RWPE1 (cell line): ENCODE measurements around the gene MXRA8.
A peak's percentile ranks its signal among the peaks of the same experiment; 100 is the strongest.

Source experiments
- CTCF ChIA-PET: fragments of 350-600 bp; sonication (Branson Sonifier 250); formaldehyde crosslinking; extraction: SDS; loops from one replicate; lab custom pipeline; 2021; lab: Yijun Ruan, JAX
- POLR2A ChIA-PET: fragments of 400-600 bp; formaldehyde crosslinking; extraction: SDS; loops from one replicate; lab custom pipeline; 2020; ENCODE audit warnings: antibody characterized with exemption; ENCODE audit not compliant: low non-redundant PET; lab: Yijun Ruan, JAX
- DNase-seq: peaks from one replicate; pipeline ENCODE4 v3.0.0; 2012; ENCODE audit warnings: low spot score
- H3K27ac ChIP-seq: fragments of 450-650 bp; 2 replicates; pipeline ENCODE4 v1.5.1; 2017
- TF ChIP-seq, protein P1 (sequence below): fragments of 450-650 bp; conservative IDR thresholded peaks from 2 replicates; pipeline ENCODE4 v1.5.1; 2017; ENCODE audit warnings: low read depth, mild to moderate bottlenecking

The MXRA8 gene

DNA sequence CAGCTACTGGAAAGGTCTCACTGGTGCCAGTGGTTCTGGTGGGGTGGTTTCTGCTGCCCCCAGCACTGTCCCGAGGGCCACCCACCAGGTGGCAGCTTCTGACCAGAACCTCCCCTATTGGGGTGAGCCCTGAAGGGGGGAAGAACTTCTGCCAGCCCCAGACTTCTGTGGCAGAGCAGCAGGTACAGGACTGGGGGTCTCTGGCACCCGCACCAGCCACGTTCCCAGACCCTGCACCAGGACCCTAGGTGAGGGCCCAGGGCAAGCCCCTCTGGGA, 48.3 kb downstream of the MXRA8 start:
- TF ChIP-seq, protein P1, sequence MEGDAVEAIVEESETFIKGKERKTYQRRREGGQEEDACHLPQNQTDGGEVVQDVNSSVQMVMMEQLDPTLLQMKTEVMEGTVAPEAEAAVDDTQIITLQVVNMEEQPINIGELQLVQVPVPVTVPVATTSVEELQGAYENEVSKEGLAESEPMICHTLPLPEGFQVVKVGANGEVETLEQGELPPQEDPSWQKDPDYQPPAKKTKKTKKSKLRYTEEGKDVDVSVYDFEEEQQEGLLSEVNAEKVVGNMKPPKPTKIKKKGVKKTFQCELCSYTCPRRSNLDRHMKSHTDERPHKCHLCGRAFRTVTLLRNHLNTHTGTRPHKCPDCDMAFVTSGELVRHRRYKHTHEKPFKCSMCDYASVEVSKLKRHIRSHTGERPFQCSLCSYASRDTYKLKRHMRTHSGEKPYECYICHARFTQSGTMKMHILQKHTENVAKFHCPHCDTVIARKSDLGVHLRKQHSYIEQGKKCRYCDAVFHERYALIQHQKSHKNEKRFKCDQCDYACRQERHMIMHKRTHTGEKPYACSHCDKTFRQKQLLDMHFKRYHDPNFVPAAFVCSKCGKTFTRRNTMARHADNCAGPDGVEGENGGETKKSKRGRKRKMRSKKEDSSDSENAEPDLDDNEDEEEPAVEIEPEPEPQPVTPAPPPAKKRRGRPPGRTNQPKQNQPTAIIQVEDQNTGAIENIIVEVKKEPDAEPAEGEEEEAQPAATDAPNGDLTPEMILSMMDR, result no peak
- no peak for DNase-seq

DNA sequence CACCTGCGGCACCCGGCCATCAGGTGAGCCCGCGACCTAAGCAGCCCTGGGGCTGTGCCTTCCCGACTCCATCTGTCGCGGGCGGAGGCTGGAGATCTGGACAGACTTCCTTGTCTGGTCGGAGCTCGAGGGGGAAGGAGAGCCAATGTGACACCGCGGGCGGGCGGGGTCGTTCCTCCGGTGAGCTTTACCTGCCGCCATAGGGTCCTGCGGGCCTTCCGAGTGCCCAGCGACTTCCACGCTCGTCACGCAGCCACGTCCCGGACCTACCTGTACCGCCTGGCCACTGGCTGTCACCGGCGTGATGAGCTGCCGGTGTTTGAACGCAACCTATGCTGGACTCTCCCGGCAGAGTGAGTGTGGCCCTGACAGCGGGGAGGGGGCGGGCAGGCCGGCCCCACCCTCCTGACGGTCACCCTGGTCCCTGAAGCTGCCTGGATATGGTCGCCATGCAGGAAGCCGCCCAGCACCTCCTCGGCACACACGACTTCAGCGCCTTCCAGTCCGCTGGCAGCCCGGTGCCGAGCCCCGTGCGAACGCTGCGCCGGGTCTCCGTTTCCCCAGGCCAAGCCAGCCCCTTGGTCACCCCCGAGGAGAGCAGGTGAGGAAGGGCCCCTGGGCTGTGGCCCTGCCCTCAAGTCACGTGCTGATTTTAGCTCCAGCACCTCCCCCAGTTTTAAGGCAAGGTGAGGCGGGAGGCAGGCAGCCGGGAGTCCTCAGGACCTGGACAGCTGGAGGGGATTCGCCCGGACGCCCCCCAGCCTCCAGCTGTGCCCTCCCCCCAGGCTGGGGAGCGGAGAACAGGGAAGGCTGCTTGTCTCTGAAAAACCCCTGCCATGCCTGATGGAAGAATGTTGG, 48.9 kb downstream of the MXRA8 start:
- ChIA-PET CTCF (interaction anchor here (0.6 to 0.7 kb wide), 4 partner anchors 39 to 835 kb away, joined by 3 to 6 read pairs (median 4); partner anchors contain the start of gene TNFRSF18), POLR2A (interaction anchor here (0.8 to 0.9 kb wide), 2 partner anchors 35 to 39 kb away, joined by 3 to 6 read pairs; no protein-coding TSS in a partner anchor)
- DNase-seq, result no peak
- TF ChIP-seq, protein P1, result no peak
- H3K27ac ChIP-seq, result peak overlapping the region; percentile 100

More for the DNA sequence above, 48.3 kb downstream of the MXRA8 start:
- POLR2A ChIA-PET, result interaction anchor here (0.9 kb wide), 1 partner anchor 35 kb away, joined by 6 read pairs; no protein-coding TSS in a partner anchor
- peak overlapping the region; percentile 100 for H3K27ac ChIP-seq
- CTCF ChIA-PET, result interaction anchor here (0.6 kb wide), 3 partner anchors 104 to 834 kb away, joined by 3 to 6 read pairs (median 4); partner anchors contain the start of gene TNFRSF18

DNA sequence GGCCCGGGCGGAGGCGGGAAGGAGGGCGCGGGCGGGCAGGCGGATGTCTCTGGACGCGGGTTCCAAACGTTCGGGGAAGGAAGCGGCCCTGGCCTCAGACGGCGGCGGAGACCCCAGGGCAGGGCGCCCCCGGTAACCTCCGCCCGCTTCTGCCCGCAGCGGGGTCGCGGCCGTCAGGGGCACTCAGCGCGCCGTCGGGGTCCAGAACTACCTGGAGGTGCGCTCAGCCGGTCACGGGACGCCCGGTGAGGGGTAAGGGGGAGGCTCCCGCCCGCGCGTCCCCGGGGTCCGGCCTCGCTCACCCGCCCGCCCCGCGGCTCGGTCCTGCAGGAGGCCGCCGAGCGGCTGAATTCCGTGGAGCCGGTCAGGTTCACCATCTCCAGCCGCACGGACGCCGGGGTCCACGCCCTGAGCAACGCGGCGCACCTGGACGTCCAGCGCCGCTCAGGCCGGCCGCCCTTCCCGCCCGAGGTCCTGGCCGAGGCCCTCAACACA, 49.6 kb downstream of the MXRA8 start:
- CTCF ChIA-PET, result interaction anchor here (0.7 kb wide), 1 partner anchor 39 kb away, joined by 3 read pairs; no protein-coding TSS in a partner anchor
- no peak for DNase-seq
- TF ChIP-seq, protein P1, result no peak
- H3K27ac ChIP-seq, result peak overlapping the region; percentile 100
- POLR2A ChIA-PET, result interaction anchor here (0.8 kb wide), 1 partner anchor 39 kb away, joined by 3 read pairs; no protein-coding TSS in a partner anchor

DNA sequence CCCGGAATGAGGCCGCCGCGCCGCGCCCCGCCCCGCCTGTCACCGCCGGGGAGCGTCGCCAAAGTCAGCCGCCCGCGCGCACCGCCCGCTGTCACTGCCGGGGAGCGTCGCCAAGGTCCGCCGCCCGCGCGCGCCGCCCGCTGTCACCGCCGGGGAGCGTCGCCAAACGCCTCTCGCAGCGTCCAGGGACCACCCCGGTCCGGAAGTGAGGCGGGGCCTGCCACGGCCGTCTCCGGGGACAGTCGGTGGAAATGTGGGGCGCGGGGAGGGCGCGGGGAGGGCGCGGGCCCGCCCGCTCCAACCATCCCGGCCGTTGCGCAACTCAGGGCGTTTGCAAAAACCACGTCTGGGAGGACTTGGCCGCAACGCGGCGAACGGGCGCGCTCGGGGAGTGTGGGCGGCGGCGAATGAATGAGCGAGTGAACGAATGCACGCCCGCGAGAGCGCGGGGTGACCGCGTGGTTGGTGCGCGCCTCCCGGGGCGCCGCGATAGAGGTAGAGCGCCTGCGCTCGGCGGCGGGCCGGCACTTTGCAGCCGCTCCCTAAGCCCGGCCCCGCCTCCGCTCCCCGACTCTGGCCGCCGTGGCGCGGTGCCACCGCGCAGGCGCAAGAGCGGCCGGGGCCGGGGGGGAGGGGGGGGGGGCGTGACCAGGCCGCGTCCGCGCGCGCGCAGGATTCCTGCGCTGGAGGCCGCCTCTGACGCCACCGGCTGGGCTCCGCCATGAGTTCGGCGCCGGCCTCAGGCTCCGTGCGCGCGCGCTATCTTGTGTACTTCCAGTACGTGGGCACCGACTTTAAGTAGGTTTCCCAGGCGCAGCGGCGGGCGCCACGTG, 50.2 kb downstream of the MXRA8 start, which contains the start of the genes ACAP3 and PUSL1:
Gene ACAP3 (minus strand): TSS at position 8 of the 833 bp plus-strand sequence. CDS start 115 bp downstream, outside the sequence.
Gene PUSL1 (plus strand): TSS at position 675 of the 833 bp plus-strand sequence. CDS start 47 bp downstream, at position 722.
- ChIA-PET CTCF (no interaction called here), POLR2A (no interaction called here)
- H3K27ac ChIP-seq, result peak within 1 kb of the TSS; percentile 100
- DNase-seq, result peak; percentile 97
- TF ChIP-seq, protein P1, result no peak

DNA sequence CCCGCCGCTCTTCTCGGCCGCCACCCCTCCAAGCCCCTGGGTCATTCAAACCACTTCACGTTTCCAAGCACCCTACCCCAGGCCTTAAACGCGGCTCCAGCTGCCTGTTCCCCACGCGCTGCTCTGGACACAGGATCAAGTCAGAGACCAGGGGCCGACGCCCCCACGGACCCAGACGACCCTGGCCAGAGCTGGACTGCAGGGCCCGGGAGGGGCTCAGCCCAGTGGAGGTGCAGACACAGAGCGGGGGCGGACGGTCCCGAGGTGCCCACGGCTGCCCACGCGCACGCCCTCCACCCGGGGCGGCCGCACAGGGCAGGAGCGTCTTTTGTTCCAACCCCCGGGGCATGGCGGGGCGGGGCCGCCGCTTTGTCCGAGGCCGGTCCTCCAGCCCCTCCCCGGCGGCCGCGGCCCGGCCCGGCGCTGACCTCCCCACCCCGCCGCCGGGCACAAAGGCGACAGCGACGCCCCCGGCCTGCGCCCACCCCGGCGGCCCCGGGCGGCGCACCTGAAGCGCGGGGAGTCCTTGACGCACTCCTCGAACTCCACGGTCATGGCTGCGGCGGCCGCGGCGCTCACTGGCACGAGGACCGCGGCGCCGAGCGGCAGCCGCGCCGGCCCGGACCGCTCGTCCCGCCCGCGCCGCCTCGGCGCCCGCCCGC, 51.0 kb downstream of the MXRA8 start:
- no peak for DNase-seq
- H3K27ac ChIP-seq, result peak overlapping the region; percentile 100
- TF ChIP-seq, protein P1, result no peak
- CTCF ChIA-PET, result no interaction called here
- POLR2A ChIA-PET, result no interaction called here
